Mammary epithelial cell (primary cell): ENCODE results near the gene ZNF559.
"Not testable (repeated sequence)": the region's sequence is repeated elsewhere in the genome, so short reads cannot be mapped to it uniquely, and the experiment has no call there.

ENCODE experiments used
- EZH2 ChIP-seq: IDR thresholded peaks from 2 replicates; pipeline ENCODE4 v1.6.1; 2012; ENCODE audit warnings: low read length, inconsistent platforms, borderline replicate concordance
- TF ChIP-seq, protein P1 (sequence below), 2 donors: IDR thresholded peaks in 1 of 2; conservative IDR thresholded peaks in 1 of 2; 2 replicates each; pipeline ENCODE4 v1.5.1; 2011 to 2012; ENCODE audit warnings: inconsistent platforms in 2 of 2, low read length in 2 of 2, mild to moderate bottlenecking in 2 of 2, control low read depth in 1 of 2, low read depth in 1 of 2; ENCODE audit not compliant: insufficient read depth in 1 of 2; ENCODE audit errors: extremely low read depth in 1 of 2

GRCh38 chr19:9321756-9322155 is 2.2 kb upstream of the ZNF559 start:
- TF ChIP-seq, protein P1, sequence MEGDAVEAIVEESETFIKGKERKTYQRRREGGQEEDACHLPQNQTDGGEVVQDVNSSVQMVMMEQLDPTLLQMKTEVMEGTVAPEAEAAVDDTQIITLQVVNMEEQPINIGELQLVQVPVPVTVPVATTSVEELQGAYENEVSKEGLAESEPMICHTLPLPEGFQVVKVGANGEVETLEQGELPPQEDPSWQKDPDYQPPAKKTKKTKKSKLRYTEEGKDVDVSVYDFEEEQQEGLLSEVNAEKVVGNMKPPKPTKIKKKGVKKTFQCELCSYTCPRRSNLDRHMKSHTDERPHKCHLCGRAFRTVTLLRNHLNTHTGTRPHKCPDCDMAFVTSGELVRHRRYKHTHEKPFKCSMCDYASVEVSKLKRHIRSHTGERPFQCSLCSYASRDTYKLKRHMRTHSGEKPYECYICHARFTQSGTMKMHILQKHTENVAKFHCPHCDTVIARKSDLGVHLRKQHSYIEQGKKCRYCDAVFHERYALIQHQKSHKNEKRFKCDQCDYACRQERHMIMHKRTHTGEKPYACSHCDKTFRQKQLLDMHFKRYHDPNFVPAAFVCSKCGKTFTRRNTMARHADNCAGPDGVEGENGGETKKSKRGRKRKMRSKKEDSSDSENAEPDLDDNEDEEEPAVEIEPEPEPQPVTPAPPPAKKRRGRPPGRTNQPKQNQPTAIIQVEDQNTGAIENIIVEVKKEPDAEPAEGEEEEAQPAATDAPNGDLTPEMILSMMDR (conservative IDR thresholded peaks at IDR 0.05 in 1 of 2, IDR thresholded peaks at IDR 0.05 in 1 of 2; ENCODE audit: extremely low read depth in 1 of 2, insufficient read depth in 1 of 2, low read depth in 1 of 2, low read length in 2 of 2): not testable (repeated sequence)
- TF ChIP-seq EZH2: not testable (repeated sequence)
